Ascending aorta (tissue), 2 donors: ENCODE data around the gene GSAP. TPM values are rescaled to one million over a fixed set of nuclear protein-coding genes. Genes with fewer than 3 reads are reported as not detected.
"Not testable (repeated sequence)": the region's sequence is repeated elsewhere in the genome, so short reads cannot be mapped to it uniquely, and the experiment has no call there.

Experiments used
- DNase-seq, 2 donors: peaks; one replicate each; pipeline ENCODE4 v3.0.0-alpha.2; 2019; ENCODE audit warnings: low spot score in 2 of 2
- H3K27ac ChIP-seq, 2 donors: fragments of 200-600 bp; sonication (generic); one replicate each; pipeline ENCODE4 v1.5.1; 2016 to 2017; ENCODE audit warnings: mild to moderate bottlenecking in 1 of 2
- H3K27me3 ChIP-seq: fragments of 200-600 bp; sonication (generic); one replicate; pipeline ENCODE4 v1.5.1; 2017
- H3K36me3 ChIP-seq, 2 donors: fragments of 200-600 bp; sonication (generic); one replicate each; pipeline ENCODE4 v1.5.1; 2016
- H3K4me1 ChIP-seq, 2 donors: fragments of 200-600 bp; sonication (generic); one replicate each; pipeline ENCODE4 v1.5.1; 2016 to 2017; ENCODE audit warnings: mild to moderate bottlenecking in 1 of 2
- H3K4me3 ChIP-seq, 2 donors: fragments of 200-600 bp; sonication (generic); one replicate each; pipeline ENCODE4 v1.5.1; 2016 to 2017; ENCODE audit warnings: mild to moderate bottlenecking in 1 of 2
- H3K9me3 ChIP-seq, 2 donors: fragments of 200-600 bp; sonication (generic); one replicate each; pipeline ENCODE4 v1.5.1; 2016
- CTCF ChIP-seq, 3 experiments: fragments of 200-600 bp in 2 of 3; fragments of 450-650 bp in 1 of 3; sonication (generic) in 2 of 3; IDR thresholded peaks; one replicate each; pipeline ENCODE4 v1.5.1; 2016 to 2019; ENCODE audit warnings: antibody characterized with exemption in 3 of 3, mild to moderate bottlenecking in 1 of 3, moderate library complexity in 1 of 3
- intact Hi-C: fragments of 100-400 bp; cut with DNase I; formaldehyde crosslinking; loops from one replicate; pipeline ENCODE4 v1.15.1; 2023
- total RNA-seq: library from RNA; depleted of rRNA; stranded (reverse); fragments of >200 nt; gene quantifications from one replicate; pipeline ENCODE4 v1.1.0, GENCODE V29; 2016

The GSAP gene
- total RNA-seq, 1 donor from 2014 or later, result 10.9 TPM

- Histone ChIP-seq H3K27ac (no peak overlapping the region), H3K36me3 (no peaks in the 10 kb centered on the region), H3K27me3 (no peaks in the 10 kb centered on the region), H3K9me3 (no peaks in the 10 kb centered on the region), H3K4me3 (no peak overlapping the region), H3K4me1 (no peaks in the 10 kb centered on the region)
- intact Hi-C loops, result no loop called here
- DNase-seq, result no peak
- TF ChIP-seq CTCF (IDR thresholded peaks at IDR 0.05), result no peak
Measured at GRCh38 chr7:77454802-77455201, 38.7 kb upstream of the GSAP start.

GRCh38 chr7:77453531-77453930, 37.4 kb upstream of the GSAP start:
- Histone ChIP-seq H3K4me1 (no peaks in the 10 kb centered on the region), H3K9me3 (no peaks in the 10 kb centered on the region), H3K36me3 (no peaks in the 10 kb centered on the region), H3K27ac (peak overlapping the region in 1 of 2 donors; percentile 1), H3K4me3 (no peak overlapping the region), H3K27me3 (no peaks in the 10 kb centered on the region)
- TF ChIP-seq CTCF (IDR thresholded peaks at IDR 0.05), result no peak
- no peak for DNase-seq
- intact Hi-C loops, result no loop called here

- H3K36me3 ChIP-seq, H3K27me3 ChIP-seq, H3K27ac ChIP-seq, H3K4me3 ChIP-seq, H3K4me1 ChIP-seq, H3K9me3 ChIP-seq, DNase-seq, intact Hi-C loops: not testable (repeated sequence)
Measured at GRCh38 chr7:77451950-77452349, 35.8 kb upstream of the GSAP start.

GRCh38 chr7:77450613-77451012, 34.5 kb upstream of the GSAP start:
- H3K36me3 ChIP-seq, result no peaks in the 10 kb centered on the region
- H3K27ac ChIP-seq, result no peak overlapping the region
- intact Hi-C loops, result no loop called here
- no peak for DNase-seq
- no peak overlapping the region for H3K4me3 ChIP-seq
- H3K27me3 ChIP-seq, result no peaks in the 10 kb centered on the region
- TF ChIP-seq CTCF (IDR thresholded peaks at IDR 0.05), result no peak
- no peaks in the 10 kb centered on the region for H3K9me3 ChIP-seq
- H3K4me1 ChIP-seq, result no peaks in the 10 kb centered on the region

- H3K4me1 ChIP-seq, result no peaks in the 10 kb centered on the region
- no peaks in the 10 kb centered on the region for H3K27me3 ChIP-seq
- no peak overlapping the region for H3K4me3 ChIP-seq
- no peak for TF ChIP-seq CTCF (IDR thresholded peaks at IDR 0.05)
- H3K36me3 ChIP-seq, result no peaks in the 10 kb centered on the region
- no peaks in the 10 kb centered on the region for H3K9me3 ChIP-seq
- intact Hi-C loops, result no loop called here
- DNase-seq, result no peak
- H3K27ac ChIP-seq, result no peak overlapping the region
Measured at GRCh38 chr7:77450054-77450453, 33.9 kb upstream of the GSAP start.

GRCh38 chr7:77447616-77448015, 31.5 kb upstream of the GSAP start:
- TF ChIP-seq CTCF (IDR thresholded peaks at IDR 0.05), result no peak
- H3K4me1 ChIP-seq, result no peaks in the 10 kb centered on the region
- no peaks in the 10 kb centered on the region for H3K36me3 ChIP-seq
- H3K9me3 ChIP-seq, result no peaks in the 10 kb centered on the region
- no peak for DNase-seq
- intact Hi-C loops, result no loop called here
- H3K4me3 ChIP-seq, result no peak overlapping the region
- no peak overlapping the region for H3K27ac ChIP-seq
- H3K27me3 ChIP-seq, result no peaks in the 10 kb centered on the region
